ENCODE measurements around the gene IFT43. TPM values are rescaled to one million over a fixed set of nuclear protein-coding genes. Genes with fewer than 3 reads are reported as not detected.

IFT43 gene
- total and polyA plus RNA-seq, 2 donors (not counting 3 experiments of a cell fraction or from before 2014, with no cell fraction given): 22.3 to 39.0 TPM

DNA sequence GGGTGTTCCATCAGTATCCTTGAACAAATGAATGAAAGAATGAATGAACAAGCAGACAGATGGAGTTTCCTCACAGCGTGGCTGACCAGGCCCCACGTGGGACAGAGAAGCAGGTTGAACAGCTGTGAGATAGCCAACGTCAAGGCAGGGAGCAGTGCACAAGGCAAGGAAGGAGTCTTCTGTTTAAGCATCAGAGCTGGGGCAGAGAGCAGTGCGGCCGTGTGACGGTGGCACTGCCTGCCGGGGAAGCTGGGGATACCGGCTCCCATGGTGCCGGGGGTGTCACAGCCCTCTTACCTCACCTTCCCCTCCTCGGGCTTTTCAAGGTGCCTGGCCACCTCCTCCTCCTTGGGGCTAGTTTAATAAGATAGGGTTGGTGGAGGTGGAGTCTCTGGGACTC, 92.9 kb downstream of the IFT43 start:
- no peaks in the 10 kb centered on the region for H4K20me1 ChIP-seq (replicated peaks; ENCODE audit: control insufficient read depth, extremely low read depth, insufficient read depth, low read length)
- no peaks in the 10 kb centered on the region for H3K36me3 ChIP-seq (ENCODE audit: control insufficient read depth in 2 of 2, extremely low read depth in 1 of 2, insufficient read depth in 2 of 2, low read length in 2 of 2)
- POLR2A ChIA-PET: no interaction called here
- no peak for FAIRE-seq
- H3K4me3 ChIP-seq (replicated peaks in 1 of 3; ENCODE audit: insufficient read depth in 1 of 3, low read depth in 1 of 3, low read length in 3 of 3): no peak overlapping the region
- H3K27ac ChIP-seq (ENCODE audit: insufficient read depth, low read depth, low read length): no peak overlapping the region
- no peak overlapping the region for H2AFZ ChIP-seq (ENCODE audit: low read depth, low read length)
- no peak overlapping the region for H3K4me2 ChIP-seq (ENCODE audit: insufficient read depth, low read length)
- H3K79me2 ChIP-seq (ENCODE audit: control insufficient read depth, insufficient read depth, low read length): no peaks in the 10 kb centered on the region
- H3K9ac ChIP-seq (replicated peaks; ENCODE audit: extremely low read depth, insufficient read depth, low read length): no peak overlapping the region
- TF ChIP-seq EZH2 (IDR thresholded peaks at IDR 0.05; ENCODE audit: borderline replicate concordance, low read depth, low read length, severe bottlenecking) (no peak), MAX (IDR thresholded peaks at IDR 0.05; ENCODE audit: insufficient read depth, insufficient read length) (no peak), POLR2A (IDR thresholded peaks at IDR 0.05; ENCODE audit: low read depth, low read length) (no peak), GATA2 (IDR thresholded peaks at IDR 0.05; ENCODE audit: insufficient read depth, insufficient read length, low read depth, low read length) (no peak), JUN (IDR thresholded peaks at IDR 0.05; ENCODE audit: borderline replicate concordance, insufficient read depth, insufficient read length, low read depth) (no peak), MYC (IDR thresholded peaks at IDR 0.05; ENCODE audit: low read depth, low read length) (no peak), FOS (IDR thresholded peaks at IDR 0.05; ENCODE audit: borderline replicate concordance, insufficient read depth, low read length) (no peak), POLR2AphosphoS5 (IDR thresholded peaks at IDR 0.05; ENCODE audit: insufficient read depth, low read depth, low read length) (no peak)
- TF ChIP-seq, protein P1, sequence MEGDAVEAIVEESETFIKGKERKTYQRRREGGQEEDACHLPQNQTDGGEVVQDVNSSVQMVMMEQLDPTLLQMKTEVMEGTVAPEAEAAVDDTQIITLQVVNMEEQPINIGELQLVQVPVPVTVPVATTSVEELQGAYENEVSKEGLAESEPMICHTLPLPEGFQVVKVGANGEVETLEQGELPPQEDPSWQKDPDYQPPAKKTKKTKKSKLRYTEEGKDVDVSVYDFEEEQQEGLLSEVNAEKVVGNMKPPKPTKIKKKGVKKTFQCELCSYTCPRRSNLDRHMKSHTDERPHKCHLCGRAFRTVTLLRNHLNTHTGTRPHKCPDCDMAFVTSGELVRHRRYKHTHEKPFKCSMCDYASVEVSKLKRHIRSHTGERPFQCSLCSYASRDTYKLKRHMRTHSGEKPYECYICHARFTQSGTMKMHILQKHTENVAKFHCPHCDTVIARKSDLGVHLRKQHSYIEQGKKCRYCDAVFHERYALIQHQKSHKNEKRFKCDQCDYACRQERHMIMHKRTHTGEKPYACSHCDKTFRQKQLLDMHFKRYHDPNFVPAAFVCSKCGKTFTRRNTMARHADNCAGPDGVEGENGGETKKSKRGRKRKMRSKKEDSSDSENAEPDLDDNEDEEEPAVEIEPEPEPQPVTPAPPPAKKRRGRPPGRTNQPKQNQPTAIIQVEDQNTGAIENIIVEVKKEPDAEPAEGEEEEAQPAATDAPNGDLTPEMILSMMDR (IDR thresholded peaks at IDR 0.05; ENCODE audit: extremely low read depth in 1 of 2, insufficient read depth in 1 of 2, low read depth in 1 of 2, low read length in 2 of 2): no peak
- dilution Hi-C loops (cut with MboI; ENCODE audit: extremely low pct_ligation_motif_present, low sequenced_read_pairs): no loop called here
- no peaks in the 10 kb centered on the region for H3K27me3 ChIP-seq (ENCODE audit: control insufficient read depth in 2 of 2, insufficient read depth in 2 of 2, low read length in 2 of 2)
- CTCF ChIA-PET: no interaction called here
- no peaks in the 10 kb centered on the region for H3K9me1 ChIP-seq (replicated peaks; ENCODE audit: control insufficient read depth, extremely low read depth, insufficient read depth, low read length)
- no peaks in the 10 kb centered on the region for H3K9me3 ChIP-seq (replicated peaks; ENCODE audit: control insufficient read depth, insufficient read depth, low read length)
- intact Hi-C loops (cut with micrococcal nuclease): no loop called here
- BruUV-seq (replicated peaks): no TSS peak
- H3K4me1 ChIP-seq (ENCODE audit: control insufficient read depth, extremely low read depth, insufficient read depth, low read length): no peaks in the 10 kb centered on the region
- no peak for DNase-seq (ENCODE audit: low read depth, low spot score)
